GM23338 (cell line): ENCODE measurements around the gene SNX3. TPM values are rescaled to one million over a fixed set of nuclear protein-coding genes. Genes with fewer than 3 reads are reported as not detected.

Source experiments
- ATAC-seq: fragments of 200-7000 bp; cut with Tn5 transposase; 3 replicates; pipeline ENCODE4 v1.9.1; 2020
- DNase-seq: peaks from one replicate; pipeline ENCODE4 v3.0.0-alpha.2; 2015; ENCODE audit warnings: low spot score
- H2AFZ ChIP-seq: fragments of 200-600 bp; sonication (generic); 2 replicates; pipeline ENCODE4 v1.8.0; 2016; ENCODE audit warnings: antibody characterized with exemption, mild to moderate bottlenecking, moderate library complexity
- H3F3A ChIP-seq: fragments of 200-600 bp; sonication (generic); replicated peaks from 2 replicates; pipeline ENCODE4 v1.8.0; 2017; ENCODE audit warnings: antibody characterized with exemption, mixed run types, low read depth
- H3K27ac ChIP-seq: fragments of 200-600 bp; sonication (generic); 2 replicates; pipeline ENCODE4 v1.6.1; 2016; ENCODE audit warnings: low read depth
- H3K27me3 ChIP-seq: fragments of 200-600 bp; sonication (generic); 2 replicates; pipeline ENCODE4 v1.8.0; 2016; ENCODE audit warnings: mild to moderate bottlenecking, mixed run types, moderate library complexity; ENCODE audit not compliant: insufficient read depth
- H3K36me3 ChIP-seq: fragments of 200-600 bp; sonication (generic); 2 replicates; pipeline ENCODE4 v1.8.0; 2016; ENCODE audit warnings: mild to moderate bottlenecking; ENCODE audit not compliant: insufficient read depth
- H3K4me1 ChIP-seq: fragments of 200-600 bp; sonication (generic); 2 replicates; pipeline ENCODE4 v1.8.0; 2016; ENCODE audit warnings: mild to moderate bottlenecking, moderate library complexity; ENCODE audit not compliant: insufficient read depth
- H3K4me2 ChIP-seq: fragments of 200-600 bp; sonication (generic); 2 replicates; pipeline ENCODE4 v1.7.1; 2017; ENCODE audit warnings: mixed run types
- H3K4me3 ChIP-seq: fragments of 200-600 bp; sonication (generic); 2 replicates; pipeline ENCODE4 v1.6.1; 2016; ENCODE audit warnings: mixed run types
- H3K79me2 ChIP-seq: fragments of 200-600 bp; sonication (generic); replicated peaks from 2 replicates; pipeline ENCODE4 v1.8.0; 2017; ENCODE audit warnings: mild to moderate bottlenecking; ENCODE audit not compliant: insufficient read depth
- H3K9me2 ChIP-seq: fragments of 200-600 bp; sonication (generic); 2 replicates; pipeline ENCODE4 v1.8.0; 2017; ENCODE audit not compliant: insufficient read depth
- H4K20me1 ChIP-seq: fragments of 200-600 bp; sonication (generic); replicated peaks from 2 replicates; pipeline ENCODE4 v1.8.0; 2017; ENCODE audit warnings: mild to moderate bottlenecking; ENCODE audit not compliant: insufficient read depth
- H3K27ac Mint-ChIP-seq: 2 replicates; pipeline ENCODE4 v1.8.0; 2020; ENCODE audit warnings: inconsistent platforms, mild to moderate bottlenecking, moderate library complexity, mixed read lengths
- H3K27me3 Mint-ChIP-seq: 3 replicates; pipeline ENCODE4 v1.8.0; 2022; ENCODE audit warnings: low read depth, mild to moderate bottlenecking, moderate library complexity, mixed read lengths, inconsistent platforms; ENCODE audit not compliant: insufficient read depth, poor library complexity
- H3K36me3 Mint-ChIP-seq: 3 replicates; pipeline ENCODE4 v1.8.0; 2021; ENCODE audit warnings: low read depth, mild to moderate bottlenecking, inconsistent platforms, moderate library complexity, mixed read lengths
- H3K4me1 Mint-ChIP-seq: 3 replicates; pipeline ENCODE4 v1.8.0; 2020; ENCODE audit warnings: mild to moderate bottlenecking, inconsistent platforms, mixed read lengths
- H3K4me3 Mint-ChIP-seq: 3 replicates; pipeline ENCODE4 v1.8.0; 2021; ENCODE audit warnings: moderate library complexity, mild to moderate bottlenecking, inconsistent platforms, mixed read lengths
- H3K9me3 Mint-ChIP-seq: 3 replicates; pipeline ENCODE4 v1.8.0; 2020; ENCODE audit warnings: moderate library complexity, mild to moderate bottlenecking, inconsistent platforms, mixed read lengths
- CREB1 ChIP-seq: fragments of 250-450 bp; sonication (Bioruptor Pico); IDR thresholded peaks from 2 replicates; pipeline ENCODE4 v1.5.0; 2020; ENCODE audit warnings: low read depth, mild to moderate bottlenecking, moderate library complexity
- CTCF ChIP-seq, 2 experiments: fragments of 200-600 bp in 1 of 2; sonication (generic) in 1 of 2; conservative IDR thresholded peaks; 2 replicates each; pipeline versions ENCODE4 v1.5.1 to v1.6.1; 2016 to 2017; ENCODE audit warnings: antibody characterized with exemption in 2 of 2, low read depth in 2 of 2, mild to moderate bottlenecking in 2 of 2, moderate library complexity in 1 of 2
- ETS1 ChIP-seq: IDR thresholded peaks from 2 replicates; pipeline ENCODE4 v1.6.1; 2016; ENCODE audit warnings: antibody characterized with exemption
- EZH2 ChIP-seq: fragments of 200-600 bp; sonication (generic); IDR thresholded peaks from one replicate; pipeline ENCODE4 v1.8.0; 2017; ENCODE audit warnings: antibody characterized with exemption, mild to moderate bottlenecking, low read depth; ENCODE audit not compliant: unreplicated experiment
- EZH2phosphoT487 ChIP-seq: fragments of 200-600 bp; sonication (generic); IDR thresholded peaks from one replicate; pipeline ENCODE4 v1.8.1; 2018; ENCODE audit warnings: antibody characterized with exemption; ENCODE audit not compliant: unreplicated experiment
- JUNB ChIP-seq: IDR thresholded peaks from one replicate; pipeline ENCODE4 v1.6.1; 2016; ENCODE audit warnings: antibody characterized with exemption; ENCODE audit not compliant: unreplicated experiment
- NANOG ChIP-seq: IDR thresholded peaks from 2 replicates; pipeline ENCODE4 v1.6.1; 2016; ENCODE audit warnings: antibody characterized with exemption, borderline replicate concordance
- POLR2AphosphoS5 ChIP-seq: IDR thresholded peaks from 2 replicates; pipeline ENCODE4 v1.6.1; 2016; ENCODE audit warnings: antibody characterized with exemption, low read depth
- REST ChIP-seq: IDR thresholded peaks from one replicate; pipeline ENCODE4 v1.6.1; 2018; ENCODE audit warnings: antibody characterized with exemption; ENCODE audit not compliant: unreplicated experiment
- STAT1 ChIP-seq: IDR thresholded peaks from one replicate; pipeline ENCODE4 v1.6.1; 2016; ENCODE audit warnings: antibody characterized with exemption; ENCODE audit not compliant: unreplicated experiment
- ZNF114 ChIP-seq: fragments of 250-450 bp; sonication (Bioruptor Pico); IDR thresholded peaks from 2 replicates; pipeline ENCODE4 v1.5.0; 2020; ENCODE audit warnings: mild to moderate bottlenecking, moderate library complexity
- ZNF462 ChIP-seq: fragments of 250-450 bp; sonication (Bioruptor Pico); IDR thresholded peaks from 2 replicates; pipeline ENCODE4 v1.5.0; 2020; ENCODE audit warnings: mild to moderate bottlenecking, moderate library complexity
- polyA plus RNA-seq: library from polyadenylated mRNA; unstranded; fragments of >200 nt; fragmentation: Nextera tagmentation; extraction: Ambion mirVana; gene quantifications from 2 replicates; pipeline ENCODE4 v1.2.1, GENCODE V29; 2016
- total RNA-seq: library from RNA; depleted of rRNA; stranded (reverse); fragments of >200 nt; shearing (Covaris generic); gene quantifications from 2 replicates; pipeline ENCODE4 v1.2.3, GENCODE V29; 2014

The SNX3 gene
- total and polyA plus RNA-seq, 2 experiments from 2014 or later, result 87.2 to 123 TPM

- Mint-ChIP-seq H3K27me3 (peaks cover 3% of the 10 kb centered on the region), H3K9me3 (no peaks in the 10 kb centered on the region), H3K36me3 (no peaks in the 10 kb centered on the region), H3K4me3 (no peak overlapping the region), H3K27ac (no peak overlapping the region), H3K4me1 (peaks cover 31% of the 10 kb centered on the region)
- Histone ChIP-seq H3K36me3 (no peaks in the 10 kb centered on the region), H3K79me2 (peaks cover 7% of the 10 kb centered on the region), H3K4me1 (peaks cover 35% of the 10 kb centered on the region), H3K9me2 (no peaks in the 10 kb centered on the region), H3K27ac (no peak overlapping the region), H3K27me3 (no peaks in the 10 kb centered on the region), H3F3A (no peaks in the 10 kb centered on the region), H2AFZ (no peak overlapping the region), H4K20me1 (no peaks in the 10 kb centered on the region; the same call in 1 of the 2 replicates), H3K4me2 (no peak overlapping the region), H3K4me3 (no peak overlapping the region)
- DNase-seq (no peak), ATAC-seq (no peak)
- TF ChIP-seq STAT1, result no peak
- TF ChIP-seq POLR2AphosphoS5, result no peak
- TF ChIP-seq REST, result no peak
- no peak for TF ChIP-seq JUNB
- no peak for TF ChIP-seq NANOG
- no peak for TF ChIP-seq CREB1 (CRISPR knock-in tag)
- TF ChIP-seq ZNF462 (CRISPR knock-in tag), result no peak
- TF ChIP-seq EZH2phosphoT487, result no peak
- TF ChIP-seq CTCF (conservative IDR thresholded peaks at IDR 0.05; ENCODE audit: low read depth in 2 of 2), result no peak
- TF ChIP-seq ETS1, result no peak
- no peak for TF ChIP-seq ZNF114 (CRISPR knock-in tag)
- TF ChIP-seq EZH2, result no peak
Observed at GRCh38 chr6:108228416-108228815, 32.4 kb downstream of the SNX3 start.
